Heart left ventricle (tissue), 13 donors: ENCODE data around the gene PRR14.

ENCODE experiments used
- CTCF ChIP-seq, 12 donors: fragments of 200-600 bp; sonication (generic) in 4 of 12; IDR thresholded peaks; one replicate each; pipeline versions ENCODE4 v1.5.0 to v1.8.0; 2018 to 2022; ENCODE audit warnings: antibody characterized with exemption in 12 of 12, mild to moderate bottlenecking in 5 of 12
- POLR2A ChIP-seq, 2 donors: fragments of 450-650 bp; IDR thresholded peaks; one replicate each; pipeline ENCODE4 v1.6.1; 2017; ENCODE audit warnings: antibody characterized with exemption in 2 of 2, mild to moderate bottlenecking in 2 of 2, moderate library complexity in 2 of 2
- donor health status: ischemic (EF 13 %, LVEDD 7.1; RV severe dilation, severe dysfunction).
- donor health status: DM: no; HTN: yes; CAD: no.
- donor health status: DM: no; HTN: no; CAD: no.
- donor health status: ischemic (EF 25% LVEDD 6.9; RV normal size, moderate dysfunction).
- donor health status: ischemic (EF 25% LVEDD 5.7; RV mildly dilated, moderate dysfunction).
- donor health status: ischemic (EF 35%, LVEDD 5.7; RV mildly dilated, moderate dysfunction).
- donor health status: nonischemic (EF 11% LVEDD 7.7; RV severe dilation, severe dysfunction).
- donor health status: DM: yes; HTN: yes; CAD: no.
- donor health status: PGD.
- donor health status: ischemic (EF 29% LVEDD 5.4; RV normal size, mild dysfunction).
- donor health status: nonischemic (EF 23%, LVEDD 6.1; RV moderate dilation, normal function).

GRCh38 chr16:30601966-30602365 lies 48.8 kb upstream of the PRR14 start:
- TF ChIP-seq POLR2A (IDR thresholded peaks at IDR 0.05) (no peak), CTCF (IDR thresholded peaks at IDR 0.05) (no peak)
